Muscle of back (tissue), 11 donors: ENCODE measurements around the gene ADGRB3. TPM values are rescaled to one million over a fixed set of nuclear protein-coding genes. Genes with fewer than 3 reads are reported as not detected.
"Not testable (repeated sequence)": the region's sequence is repeated elsewhere in the genome, so short reads cannot be mapped to it uniquely, and the experiment has no call there.

ENCODE experiments used
- DNase-seq, 3 donors: peaks; one replicate each; pipeline versions ENCODE4 v3.0.0 to v3.0.0-alpha.2; 2013
- polyA plus RNA-seq, 10 donors: library from polyadenylated mRNA; unstranded; fragments of 120-200 nt; gene quantifications; one replicate each; pipeline ENCODE4 v1.2.1, GENCODE V29; 2013; ENCODE audit not compliant: insufficient read length in 10 of 10

Gene ADGRB3
- polyA plus RNA-seq, 10 donors, result 0.35 to 1.9 (median 0.62) TPM

DNA sequence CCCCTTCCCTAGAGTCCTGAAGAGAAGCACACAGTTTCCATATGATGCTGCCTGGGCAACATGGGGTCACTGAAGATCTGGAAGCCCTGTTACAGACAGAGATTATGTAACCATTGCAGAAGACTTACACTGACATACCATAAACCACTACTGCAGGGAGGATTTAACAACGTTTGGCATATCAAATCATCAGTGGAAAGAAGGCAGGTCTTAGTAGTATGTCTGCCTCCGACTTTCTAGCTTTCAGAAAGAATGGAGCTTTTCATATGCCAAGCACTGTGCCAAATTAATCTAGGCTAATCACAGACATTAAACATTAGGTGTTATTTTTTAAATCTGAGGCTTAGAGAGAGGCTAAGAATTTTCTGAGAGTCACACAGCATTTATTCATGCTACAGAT is 144.3 kb downstream of the ADGRB3 start:
- no peak for DNase-seq

- DNase-seq, result not testable (repeated sequence)
Observed at GRCh38 chr6:68790128-68790527, 155.0 kb downstream of the ADGRB3 start.

DNA sequence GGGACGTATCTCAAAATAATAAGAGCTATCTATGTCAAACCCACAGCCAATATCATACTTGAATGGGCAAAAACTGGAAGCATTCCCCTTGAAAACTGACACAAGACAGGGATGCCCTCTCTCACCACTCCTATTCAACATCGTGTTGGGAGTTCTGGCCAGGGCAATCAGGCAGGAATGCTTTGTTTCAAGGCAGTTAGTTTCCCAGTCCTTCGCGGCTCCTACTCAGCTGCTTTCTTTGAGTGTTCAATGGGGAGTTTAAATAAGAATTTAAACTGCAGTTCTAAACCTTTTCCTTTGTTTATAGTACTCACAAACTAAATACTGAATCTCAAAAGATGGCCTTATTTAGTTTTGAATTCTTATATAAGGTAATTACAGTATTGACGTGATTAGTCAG is 179.9 kb downstream of the ADGRB3 start:
- DNase-seq, result not testable (repeated sequence)

- no peak for DNase-seq
Observed at GRCh38 chr6:68826501-68826900, 191.4 kb downstream of the ADGRB3 start.

GRCh38 chr6:68834551-68834950 is 199.5 kb downstream of the ADGRB3 start:
- no peak for DNase-seq

DNA sequence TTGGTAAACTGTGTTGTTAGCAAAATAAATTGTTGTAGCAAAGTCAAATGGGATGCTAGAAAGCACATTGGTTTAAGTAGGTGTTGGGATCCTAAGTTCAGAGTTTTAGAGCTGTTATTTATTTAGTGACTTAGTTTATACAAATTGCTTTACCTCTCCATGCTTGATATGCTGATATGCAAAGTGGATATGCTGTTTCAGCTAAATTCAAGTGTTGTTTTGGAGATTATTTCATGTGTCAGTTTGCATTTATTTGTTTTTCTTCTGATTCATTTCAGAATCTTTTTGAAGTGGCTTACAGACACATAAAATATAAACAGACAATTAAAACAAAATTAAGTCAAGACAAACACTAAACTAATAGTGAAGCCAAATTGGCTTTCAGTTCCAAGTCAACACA is 203.5 kb downstream of the ADGRB3 start:
- DNase-seq, result no peak

DNA sequence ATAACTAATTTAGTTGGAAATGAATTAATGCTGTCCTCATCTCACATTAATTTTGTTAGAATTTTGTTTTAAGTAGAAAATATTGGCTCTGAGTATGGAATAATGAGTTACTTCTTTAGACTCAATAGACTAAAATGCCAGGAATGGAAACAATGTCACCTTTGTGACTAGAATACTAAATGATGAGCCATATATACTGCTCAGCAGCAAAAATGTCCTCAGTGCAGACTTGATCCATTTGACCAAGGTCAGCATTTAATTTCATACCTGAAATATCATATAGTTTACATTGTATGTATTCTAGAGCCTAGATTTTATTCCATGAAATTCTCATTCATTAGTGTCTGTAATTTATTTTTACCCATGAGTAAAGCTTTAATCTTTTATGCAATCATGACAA is 217.7 kb downstream of the ADGRB3 start:
- no peak for DNase-seq

- no peak for DNase-seq
Observed at GRCh38 chr6:68859233-68859632, 224.2 kb downstream of the ADGRB3 start.

GRCh38 chr6:68868646-68869045 is 233.6 kb downstream of the ADGRB3 start:
- no peak for DNase-seq

DNA sequence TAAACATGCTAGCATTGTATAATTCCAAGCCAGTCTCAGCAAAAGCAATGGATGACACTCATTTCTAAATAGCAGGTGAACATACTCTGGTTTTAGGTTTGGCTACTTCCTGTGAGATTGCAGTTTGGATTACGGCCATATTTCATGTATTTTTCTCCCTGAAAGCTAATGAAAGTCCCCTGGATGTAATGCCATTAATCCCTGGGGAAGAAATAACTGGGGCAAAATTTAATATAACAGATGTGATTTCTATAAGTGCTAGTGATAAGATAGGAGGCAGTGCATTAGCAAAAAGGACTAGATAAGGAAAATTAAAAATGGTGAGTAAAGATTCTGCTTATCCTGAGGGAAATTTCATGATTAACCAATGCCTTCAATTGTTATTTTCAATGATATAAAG is 238.2 kb downstream of the ADGRB3 start:
- no peak for DNase-seq

GRCh38 chr6:68874747-68875146 is 239.7 kb downstream of the ADGRB3 start:
- DNase-seq, result no peak

DNA sequence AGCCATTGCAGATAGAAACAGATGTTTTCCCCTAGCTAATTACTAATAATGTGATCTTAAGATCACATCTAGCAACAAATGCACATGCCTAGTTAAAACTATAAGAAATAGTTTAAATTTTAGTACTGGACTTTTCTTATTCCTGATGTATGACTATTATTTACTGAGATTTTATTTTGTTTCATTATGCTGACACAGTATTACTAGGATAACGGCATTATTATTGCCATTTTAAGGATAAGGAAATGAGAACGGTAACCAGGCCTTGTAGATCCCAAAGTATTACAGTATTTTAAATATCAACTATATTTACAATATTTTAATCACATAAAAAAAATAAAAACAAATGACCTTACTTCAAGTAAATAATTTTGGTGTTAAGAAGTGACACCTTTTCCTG is 240.3 kb downstream of the ADGRB3 start:
- no peak for DNase-seq

- DNase-seq, result peak; percentile 7 to 27 (median 15)
Observed at GRCh38 chr6:68876792-68877493, 241.9 kb downstream of the ADGRB3 start.

GRCh38 chr6:68880050-68880813 is 245.2 kb downstream of the ADGRB3 start:
- peak; percentile 2 to 30 (median 4) for DNase-seq

GRCh38 chr6:68883325-68883724 is 248.2 kb downstream of the ADGRB3 start:
- not testable (repeated sequence) for DNase-seq

DNA sequence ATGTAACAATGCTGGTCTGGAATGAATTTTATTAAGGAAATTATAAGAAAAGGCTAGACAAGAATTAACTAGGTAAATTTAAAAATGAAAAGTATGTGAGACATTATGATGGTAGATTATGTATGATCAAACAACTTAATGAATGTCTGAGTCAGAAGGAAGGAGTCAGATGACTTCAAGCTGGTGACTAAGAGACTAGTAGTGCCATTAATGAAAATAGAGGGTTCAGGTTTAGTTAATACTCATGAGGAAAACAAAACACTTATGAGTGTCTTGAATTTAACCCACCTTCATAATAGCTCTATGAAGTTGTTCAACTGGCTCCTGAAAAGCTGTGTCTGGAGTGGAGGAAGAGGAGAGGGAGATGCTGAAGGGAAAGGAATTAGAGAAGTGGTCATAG is 256.3 kb downstream of the ADGRB3 start:
- DNase-seq, result no peak

DNA sequence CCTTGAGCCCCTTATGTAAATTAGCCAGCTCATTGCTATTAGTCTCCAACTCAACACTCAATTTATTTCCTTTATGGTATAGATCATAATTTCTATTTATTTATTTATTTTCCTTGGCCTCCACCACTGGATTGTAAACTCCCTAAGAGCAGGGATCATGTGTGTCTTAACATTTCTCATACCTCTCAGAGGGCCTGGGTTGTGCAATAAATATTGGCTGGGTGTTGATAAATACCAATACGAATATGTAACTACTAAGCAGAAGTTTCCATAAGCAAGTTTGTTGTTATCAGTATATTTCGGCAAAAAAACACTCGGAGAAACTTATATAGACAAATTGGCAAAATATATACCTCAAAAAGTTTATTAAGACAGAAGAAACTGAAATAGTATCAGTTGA is 257.4 kb downstream of the ADGRB3 start:
- peak in 1 of 3 donors; percentile 43 for DNase-seq

DNA sequence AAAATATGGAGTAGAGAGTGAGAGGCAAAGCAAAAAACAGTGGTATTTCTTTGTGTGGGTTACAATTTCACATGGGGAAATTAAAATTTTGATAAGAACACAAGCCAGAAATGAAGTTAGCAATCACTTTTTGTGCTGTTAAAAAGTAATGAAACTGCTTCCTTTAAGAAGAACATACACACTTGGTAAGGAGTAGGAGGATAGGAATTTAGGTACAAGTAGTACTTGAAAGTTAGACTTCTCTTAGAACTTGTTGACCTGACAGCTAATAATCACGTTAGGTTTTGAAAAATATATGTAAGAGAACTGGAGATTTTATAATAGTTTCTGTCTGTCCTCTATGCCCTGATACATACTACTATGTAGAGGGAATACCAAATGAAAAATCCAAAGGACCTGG is 260.8 kb downstream of the ADGRB3 start:
- DNase-seq, result no peak

DNA sequence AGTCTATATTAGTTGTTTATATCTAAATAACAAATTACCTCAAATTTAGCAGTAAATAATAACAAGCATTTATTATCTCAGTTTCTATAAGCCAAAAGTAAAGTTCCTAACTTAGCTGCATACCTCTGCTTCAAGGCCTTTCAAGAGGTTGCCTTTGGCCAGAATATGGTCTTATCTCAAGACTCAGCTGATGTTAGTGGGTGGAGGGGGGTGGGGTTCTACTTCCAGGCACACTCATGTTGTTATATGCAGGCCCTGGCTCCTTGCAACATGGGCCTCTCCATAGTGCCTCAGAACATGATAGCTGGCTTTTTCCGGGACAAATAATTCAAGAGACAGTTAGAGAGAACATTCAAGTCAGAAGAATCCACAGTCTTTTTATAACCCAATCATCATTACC is 266.0 kb downstream of the ADGRB3 start:
- no peak for DNase-seq

- no peak for DNase-seq
Observed at GRCh38 chr6:68911334-68911733, 276.3 kb downstream of the ADGRB3 start.

DNA sequence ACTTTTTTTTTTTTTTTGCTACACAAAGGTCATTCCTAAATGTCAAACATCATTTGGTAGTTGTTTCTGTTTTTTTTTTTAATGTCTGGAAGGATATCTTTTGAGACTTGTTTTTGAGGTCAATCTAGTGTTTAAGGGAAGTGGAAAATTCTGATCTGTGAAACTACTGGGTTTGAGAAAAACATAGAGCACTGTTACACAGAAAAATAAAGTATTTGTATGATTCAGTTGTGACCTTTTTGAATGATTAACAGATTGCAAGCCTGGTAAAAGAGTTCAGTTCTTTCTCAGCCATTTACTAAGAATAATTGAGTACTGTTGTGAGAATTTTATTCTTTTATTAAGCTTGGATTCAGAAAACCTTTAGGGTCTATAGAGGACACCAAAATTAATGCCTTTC is 276.7 kb downstream of the ADGRB3 start:
- DNase-seq, result no peak

- DNase-seq, result not testable (repeated sequence)
Observed at GRCh38 chr6:68912805-68913204, 277.7 kb downstream of the ADGRB3 start.

DNA sequence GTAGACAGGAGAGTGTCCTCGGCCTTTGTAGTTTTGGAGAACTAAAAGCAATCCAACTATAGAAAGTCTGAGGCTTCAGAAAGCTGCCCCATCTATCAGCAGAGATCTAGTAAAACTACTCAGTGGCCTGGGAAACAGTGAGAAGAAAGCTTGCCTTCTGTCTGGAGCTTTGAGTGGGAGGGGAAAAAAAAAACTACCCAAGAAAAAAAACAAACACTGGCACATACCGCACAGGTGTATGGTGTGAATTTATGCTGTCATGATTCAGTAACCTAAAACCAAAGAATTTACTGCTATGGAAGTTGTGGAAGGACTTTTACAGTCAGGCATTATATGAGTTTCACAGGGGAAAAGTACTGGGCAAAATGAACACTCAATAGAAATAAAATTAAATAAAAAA is 280.5 kb downstream of the ADGRB3 start:
- DNase-seq, result no peak
